Activated CD4-positive, CD25-positive, alpha-beta regulatory T cell treated with anti-CD3 and anti-CD28 coated beads, Interleukin-2, amount 50 U/mL, for 24 hours (primary cell): ENCODE data around the gene FANCD2.
"Not testable (repeated sequence)": the region's sequence is repeated elsewhere in the genome, so short reads cannot be mapped to it uniquely, and the experiment has no call there.

ENCODE experiments used
- ATAC-seq, 2 donors: fragments of 150-1000 bp; cut with Tn5 transposase; one replicate each; pipeline ENCODE4 v1.10.0; 2021; ENCODE audit warnings: mild to moderate bottlenecking in 1 of 2, moderate library complexity in 1 of 2

The FANCD2 gene

GRCh38 chr3:10115326-10116137, 89.3 kb downstream of the FANCD2 start, which contains the start of gene BRK1:
TSS of gene BRK1 (plus strand) at chr3:10115675. CDS start at chr3:10115702, 27 bp downstream.
- peak; percentile 99 for ATAC-seq

- no peak for ATAC-seq
Measured at GRCh38 chr3:10116138-10116460, 89.9 kb downstream of the FANCD2 start.

- no peak for ATAC-seq
Measured at GRCh38 chr3:10116928-10117327, 90.7 kb downstream of the FANCD2 start.

- no peak for ATAC-seq
Measured at GRCh38 chr3:10119376-10119775, 93.1 kb downstream of the FANCD2 start.

GRCh38 chr3:10121064-10121463, 94.8 kb downstream of the FANCD2 start:
- no peak for ATAC-seq

GRCh38 chr3:10122724-10123123, 96.5 kb downstream of the FANCD2 start:
- ATAC-seq, result no peak

- not testable (repeated sequence) for ATAC-seq
Measured at GRCh38 chr3:10135872-10136271, 109.6 kb downstream of the FANCD2 start.

GRCh38 chr3:10136426-10137005, 110.3 kb downstream of the FANCD2 start:
- ATAC-seq, result no peak

- no peak for ATAC-seq
Measured at GRCh38 chr3:10137178-10137577, 110.9 kb downstream of the FANCD2 start.

- no peak for ATAC-seq
Measured at GRCh38 chr3:10140996-10141546, 114.8 kb downstream of the FANCD2 start.

GRCh38 chr3:10142707-10143560, 116.7 kb downstream of the FANCD2 start:
- ATAC-seq, result no peak

- ATAC-seq, result no peak
Measured at GRCh38 chr3:10145685-10146084, 119.4 kb downstream of the FANCD2 start.

- ATAC-seq, result no peak
Measured at GRCh38 chr3:10149226-10149625, 123.0 kb downstream of the FANCD2 start.

- no peak for ATAC-seq
Measured at GRCh38 chr3:10150987-10151386, 124.8 kb downstream of the FANCD2 start.
